Measurements from ENCODE around the gene SYNGAP1. TPM values are rescaled to one million over a fixed set of nuclear protein-coding genes. Genes with fewer than 3 reads are reported as not detected.

Gene SYNGAP1
- total and polyA plus RNA-seq, 9 of the 15 experiments (the other 6 are each of a cell fraction or from before 2014, with no cell fraction given): 0.01 to 22.8 (median 3.2) TPM

GRCh38 chr6:33416386-33417127 is 3.3 kb upstream of the SYNGAP1 start:
- H3K4me2 ChIP-seq (ENCODE audit: insufficient read depth, low read length): peak overlapping the region; percentile 99
- no peaks in the 10 kb centered on the region for H3K27me3 ChIP-seq (ENCODE audit: control insufficient read depth in 2 of 2, insufficient read depth in 2 of 2, low read length in 2 of 2)
- in situ Hi-C loops (cut with MboI) (no loop called here), intact Hi-C loops (cut with micrococcal nuclease) (no loop called here)
- no TSS peak for BruUV-seq (replicated peaks)
- H4K20me1 ChIP-seq (replicated peaks; ENCODE audit: control insufficient read depth, insufficient read depth, low read length): peaks cover 5% of the 10 kb centered on the region
- H3K27ac ChIP-seq (ENCODE audit: extremely low read depth, low read depth, low read length): peak overlapping the region; percentile 95
- H3K36me3 ChIP-seq (ENCODE audit: control insufficient read depth, insufficient read depth, low read length): peaks cover 50% of the 10 kb centered on the region; the same call in 2 of the 3 replicates
- ATAC-seq: no peak
- ChIA-PET CTCF (ENCODE audit: low intra/inter-chr PET ratio) (no interaction called here), POLR2A (interaction anchor here (0.6 to 2.1 kb wide), 3 partner anchors 12 to 117 kb away, joined by 4 to 7 read pairs (median 4); no protein-coding TSS in a partner anchor)
- H3K4me3 ChIP-seq: peak overlapping the region; percentile 84
- no peak for DNase-seq (ENCODE audit: extremely low read depth in 1 of 4, low spot score in 3 of 4)
- H3K9me3 ChIP-seq (replicated peaks; ENCODE audit: control insufficient read depth, insufficient read depth, low read depth, low read length): no peaks in the 10 kb centered on the region
- H3K9ac ChIP-seq (ENCODE audit: insufficient read depth in 1 of 2, low read depth in 2 of 2, low read length in 2 of 2): peak overlapping the region; percentile 81 to 92; a peak in 3 of 4 replicates
- FAIRE-seq: no peak
- peaks cover 40 to 50% of the 10 kb centered on the region in 2 experiments for H3K4me1 ChIP-seq (replicated peaks in 1 of 2; ENCODE audit: control insufficient read depth in 2 of 2, insufficient read depth in 2 of 2, low read length in 2 of 2)
- WGBS (ENCODE audit: insufficient coverage, low coverage, missing lambda C conversion rate): 19% methylated on average over 12 of the region's 12 CpGs
- peaks cover 46% of the 10 kb centered on the region for H3K79me2 ChIP-seq (ENCODE audit: control insufficient read depth, insufficient read depth, low read length)
- no peaks in the 10 kb centered on the region for H3K9me1 ChIP-seq (ENCODE audit: control insufficient read depth, insufficient read depth, low read length)
- H2AFZ ChIP-seq (ENCODE audit: low read depth, low read length): no peak overlapping the region
- TF ChIP-seq CREBBP (IDR thresholded peaks at IDR 0.05; ENCODE audit: low read depth, low read length): no peak
- no peak for TF ChIP-seq ZBTB49 (CRISPR knock-in tag; IDR thresholded peaks at IDR 0.05; ENCODE audit: borderline replicate concordance)
- TF ChIP-seq PHB (CRISPR knock-in tag; IDR thresholded peaks at IDR 0.05): no peak
- TF ChIP-seq DIDO1 (tag; IDR thresholded peaks at IDR 0.05; ENCODE audit: low read depth): no peak
- no peak for TF ChIP-seq SOX6 (IDR thresholded peaks at IDR 0.05)
- no peak for TF ChIP-seq CGGBP1 (CRISPR knock-in tag; IDR thresholded peaks at IDR 0.05)
- no peak for TF ChIP-seq NCOA1 (IDR thresholded peaks at IDR 0.05; ENCODE audit: low read depth)
- no peak for TF ChIP-seq ATF3 (IDR thresholded peaks at IDR 0.05)
- 0 out of 2 replicates have a peak, but pooled peaks have one; percentile 22 for TF ChIP-seq ATF3 (CRISPR knock-in tag; conservative IDR thresholded peaks at IDR 0.05)
- TF ChIP-seq THRAP3 (IDR thresholded peaks at IDR 0.05; ENCODE audit: borderline replicate concordance): no peak
- no peak for TF ChIP-seq GATAD2B (IDR thresholded peaks at IDR 0.05; ENCODE audit: borderline replicate concordance)
- TF ChIP-seq ASH1L (IDR thresholded peaks at IDR 0.05; ENCODE audit: borderline replicate concordance, low read depth, partially characterized antibody): no peak
- no peak for TF ChIP-seq TCF15 (CRISPR knock-in tag; IDR thresholded peaks at IDR 0.05)
- no peak for TF ChIP-seq RFX7 (CRISPR knock-in tag; IDR thresholded peaks at IDR 0.05)
